ENCODE results near the gene SH3BGRL2.

SH3BGRL2 gene

GRCh38 chr6:79630883-79631692, at the start of gene SH3BGRL2:
TSS of gene SH3BGRL2 (plus strand) at chr6:79631329. CDS start at chr6:79631462, 133 bp downstream.
- peak; percentile 20 for DNase-seq (ENCODE audit: low read depth)

GRCh38 chr6:79584332-79584731, 46.8 kb upstream of the SH3BGRL2 start:
- no peak for DNase-seq (ENCODE audit: low read depth)

GRCh38 chr6:79586548-79586947, 44.6 kb upstream of the SH3BGRL2 start:
- no peak for DNase-seq (ENCODE audit: low read depth)

- no peak for DNase-seq (ENCODE audit: low read depth)
Measured at GRCh38 chr6:79589701-79590100, 41.4 kb upstream of the SH3BGRL2 start.

GRCh38 chr6:79597155-79597554, 34.0 kb upstream of the SH3BGRL2 start:
- no peak for DNase-seq (ENCODE audit: low read depth)

GRCh38 chr6:79598012-79598411, 33.1 kb upstream of the SH3BGRL2 start:
- DNase-seq (ENCODE audit: low read depth), result no peak

- DNase-seq (ENCODE audit: low read depth), result no peak
Measured at GRCh38 chr6:79599725-79600259, 31.3 kb upstream of the SH3BGRL2 start.

- no peak for DNase-seq (ENCODE audit: low read depth)
Measured at GRCh38 chr6:79600313-79600712, 30.8 kb upstream of the SH3BGRL2 start.

GRCh38 chr6:79600812-79601609, 30.1 kb upstream of the SH3BGRL2 start:
- DNase-seq (ENCODE audit: low read depth), result peak; percentile 5

GRCh38 chr6:79602859-79603258, 28.3 kb upstream of the SH3BGRL2 start:
- no peak for DNase-seq (ENCODE audit: low read depth)

GRCh38 chr6:79604583-79605037, 26.5 kb upstream of the SH3BGRL2 start:
- peak; percentile 40 for DNase-seq (ENCODE audit: low read depth)

GRCh38 chr6:79605061-79605460, 26.1 kb upstream of the SH3BGRL2 start:
- no peak for DNase-seq (ENCODE audit: low read depth)

- DNase-seq (ENCODE audit: low read depth), result no peak
Measured at GRCh38 chr6:79605968-79606764, 25.0 kb upstream of the SH3BGRL2 start.

- no peak for DNase-seq (ENCODE audit: low read depth)
Measured at GRCh38 chr6:79607000-79607399, 24.1 kb upstream of the SH3BGRL2 start.

- DNase-seq (ENCODE audit: low read depth), result no peak
Measured at GRCh38 chr6:79608334-79609224, 22.6 kb upstream of the SH3BGRL2 start.

- no peak for DNase-seq (ENCODE audit: low read depth)
Measured at GRCh38 chr6:79609225-79609595, 21.9 kb upstream of the SH3BGRL2 start.

- DNase-seq (ENCODE audit: low read depth), result no peak
Measured at GRCh38 chr6:79610306-79611009, 20.7 kb upstream of the SH3BGRL2 start.

GRCh38 chr6:79612457-79612856, 18.7 kb upstream of the SH3BGRL2 start:
- no peak for DNase-seq (ENCODE audit: low read depth)

GRCh38 chr6:79612918-79613317, 18.2 kb upstream of the SH3BGRL2 start:
- DNase-seq (ENCODE audit: low read depth), result no peak

- DNase-seq (ENCODE audit: low read depth), result no peak
Measured at GRCh38 chr6:79613912-79614311, 17.2 kb upstream of the SH3BGRL2 start.
